HG02973 (cell line): Measurements from ENCODE around the gene NMUR1.

Experiments used
- ATAC-seq: cut with Tn5 transposase; IDR thresholded peaks from one replicate; pipeline ENCODE4 v1.9.1; 2021; ENCODE audit warnings: moderate library complexity; ENCODE audit not compliant: unreplicated experiment

The NMUR1 gene

GRCh38 chr2:231554748-231555545 lies 24.7 kb upstream of the NMUR1 start:
- no peak for ATAC-seq

GRCh38 chr2:231554327-231554726 lies 24.1 kb upstream of the NMUR1 start:
- ATAC-seq, result no peak

GRCh38 chr2:231552752-231553151 lies 22.5 kb upstream of the NMUR1 start:
- no peak for ATAC-seq

GRCh38 chr2:231549446-231550239 lies 19.4 kb upstream of the NMUR1 start:
- ATAC-seq, result no peak

GRCh38 chr2:231548752-231549151 lies 18.5 kb upstream of the NMUR1 start:
- no peak for ATAC-seq

GRCh38 chr2:231547315-231548110 lies 17.3 kb upstream of the NMUR1 start:
- no peak for ATAC-seq

- ATAC-seq, result no peak
Observed at GRCh38 chr2:231546014-231546715, 15.9 kb upstream of the NMUR1 start.

GRCh38 chr2:231545105-231545902 lies 15.1 kb upstream of the NMUR1 start:
- ATAC-seq, result peak; percentile 98

GRCh38 chr2:231542136-231542535 lies 11.9 kb upstream of the NMUR1 start:
- no peak for ATAC-seq

GRCh38 chr2:231541645-231542044 lies 11.4 kb upstream of the NMUR1 start:
- no peak for ATAC-seq

- no peak for ATAC-seq
Observed at GRCh38 chr2:231539991-231540390, 9.7 kb upstream of the NMUR1 start.

GRCh38 chr2:231535961-231536360 lies 5.7 kb upstream of the NMUR1 start:
- ATAC-seq, result no peak

GRCh38 chr2:231533777-231534125 lies 3.5 kb upstream of the NMUR1 start:
- ATAC-seq, result no peak

GRCh38 chr2:231533086-231533776 lies 3.0 kb upstream of the NMUR1 start:
- ATAC-seq, result no peak

GRCh38 chr2:231532756-231533035 lies 2.5 kb upstream of the NMUR1 start:
- no peak for ATAC-seq

- ATAC-seq, result no peak
Observed at GRCh38 chr2:231531883-231532755, 1.9 kb upstream of the NMUR1 start.

GRCh38 chr2:231531466-231531865 lies 1.2 kb upstream of the NMUR1 start:
- no peak for ATAC-seq

- no peak for ATAC-seq
Observed at GRCh38 chr2:231528636-231529030, 1.6 kb downstream of the NMUR1 start.
